Measurements from ENCODE around the gene NCAPG2. TPM values are rescaled to one million over a fixed set of nuclear protein-coding genes. Genes with fewer than 3 reads are reported as not detected.
"Not testable (repeated sequence)": the region's sequence is repeated elsewhere in the genome, so short reads cannot be mapped to it uniquely, and the experiment has no call there.

The NCAPG2 gene
- total and polyA plus RNA-seq, 7 experiments from 2014 or later = 1.3 to 88.7 (median 6.7) TPM

GRCh38 chr7:158697597-158697996 lies 7.0 kb downstream of the NCAPG2 start:
- H3K4me3 Mint-ChIP-seq; intact Hi-C loops (cut with micrococcal nuclease); H3K4me3 ChIP-seq (ENCODE audit: low read length); DNase-seq; H3K27ac ChIP-seq (ENCODE audit: low read depth, low read length); H3K4me1 ChIP-seq (ENCODE audit: control insufficient read depth in 2 of 2, insufficient read depth in 2 of 2, low read length in 2 of 2); H3K9me3 Mint-ChIP-seq; H3K36me3 ChIP-seq (ENCODE audit: control insufficient read depth in 2 of 3, insufficient read depth in 3 of 3, low read length in 3 of 3); ATAC-seq; H3K27me3 Mint-ChIP-seq; H3K27me3 ChIP-seq (ENCODE audit: control insufficient read depth in 2 of 2, insufficient read depth in 2 of 2, low read length in 2 of 2); H3K9me3 ChIP-seq (ENCODE audit: control insufficient read depth in 2 of 3, low read length in 3 of 3): not testable (repeated sequence)
- CTCF ChIA-PET = interaction anchor here (1.1 to 4.8 kb wide), 2 partner anchors 16 to 280 kb away, joined by 3 to 97 read pairs; no protein-coding TSS in a partner anchor
- H3K36me3 Mint-ChIP-seq = peaks cover 0 to 34% (median 0%) of the 10 kb centered on the region in 5 donors
- POLR2A ChIA-PET = interaction anchor here (1.2 kb wide), 1 partner anchor 279 kb away, joined by 4 read pairs; no protein-coding TSS in a partner anchor
- peak overlapping the region in 1 of 9 donors; percentile 63 for H3K27ac Mint-ChIP-seq
- peaks cover 5 to 70% (median 11%) of the 10 kb centered on the region in 7 donors for H3K4me1 Mint-ChIP-seq

- H3K27me3 ChIP-seq (ENCODE audit: control insufficient read depth in 2 of 2, insufficient read depth in 2 of 2, low read length in 2 of 2) = no peaks in the 10 kb centered on the region
- intact Hi-C loops (cut with micrococcal nuclease) = loop anchor here in 1 of 2 donors (1.0 kb wide), 2 partner anchors 8 to 281 kb away; partner anchors contain the start of gene NCAPG2
- no peak overlapping the region for H3K4me3 ChIP-seq (ENCODE audit: low read length)
- peak in 7 of 9 donors; percentile 27 to 69 (median 58) for DNase-seq
- peaks cover 5 to 57% (median 11%) of the 10 kb centered on the region in 7 donors for H3K4me1 Mint-ChIP-seq
- H3K9me3 Mint-ChIP-seq = peaks cover 0 to 2% (median 0%) of the 10 kb centered on the region in 11 donors
- peak overlapping the region in 6 of 10 donors; percentile 59 to 77 (median 66) for H3K4me3 Mint-ChIP-seq
- H3K36me3 Mint-ChIP-seq = peaks cover 0 to 30% (median 0%) of the 10 kb centered on the region in 5 donors
- no peaks in the 10 kb centered on the region for H3K9me3 ChIP-seq (ENCODE audit: control insufficient read depth in 2 of 3, low read length in 3 of 3)
- ATAC-seq = peak; percentile 97
- H3K27me3 Mint-ChIP-seq = no peaks in the 10 kb centered on the region
- ChIA-PET CTCF (interaction anchor here (0.5 to 4.8 kb wide), 6 partner anchors 9 to 302 kb away, joined by 3 to 97 read pairs (median 4); partner anchors contain the start of gene NCAPG2), POLR2A (interaction anchor here (1.4 to 2.3 kb wide), 2 partner anchors 279 to 281 kb away, joined by 4 to 12 read pairs; no protein-coding TSS in a partner anchor)
- H3K4me1 ChIP-seq (ENCODE audit: control insufficient read depth in 2 of 2, insufficient read depth in 2 of 2, low read length in 2 of 2) = peaks cover 0 to 5% of the 10 kb centered on the region in 2 donors
- no peak overlapping the region for H3K27ac ChIP-seq (ENCODE audit: low read depth, low read length)
- H3K27ac Mint-ChIP-seq = peak overlapping the region; percentile 41 to 87 (median 75)
- no peaks in the 10 kb centered on the region for H3K36me3 ChIP-seq (ENCODE audit: control insufficient read depth in 2 of 3, insufficient read depth in 3 of 3, low read length in 3 of 3)
Measured at GRCh38 chr7:158695726-158696452, 8.7 kb downstream of the NCAPG2 start.

- peak overlapping the region in 1 of 9 donors; percentile 75 for H3K27ac Mint-ChIP-seq
- no peaks in the 10 kb centered on the region for H3K27me3 ChIP-seq (ENCODE audit: control insufficient read depth in 2 of 2, insufficient read depth in 2 of 2, low read length in 2 of 2)
- peaks cover 0 to 30% (median 0%) of the 10 kb centered on the region in 5 donors for H3K36me3 Mint-ChIP-seq
- H3K4me1 Mint-ChIP-seq = peaks cover 5 to 50% (median 11%) of the 10 kb centered on the region in 7 donors
- peaks cover 0 to 5% of the 10 kb centered on the region in 2 donors for H3K4me1 ChIP-seq (ENCODE audit: control insufficient read depth in 2 of 2, insufficient read depth in 2 of 2, low read length in 2 of 2)
- ChIA-PET POLR2A (interaction anchor here (2.3 kb wide), 1 partner anchor 282 kb away, joined by 12 read pairs; no protein-coding TSS in a partner anchor), CTCF (interaction anchor here (0.5 to 4.8 kb wide), 2 partner anchors 282 to 302 kb away, joined by 4 to 97 read pairs; no protein-coding TSS in a partner anchor)
- no peak overlapping the region for H3K4me3 Mint-ChIP-seq
- DNase-seq (no peak), ATAC-seq (no peak)
- no peak overlapping the region for H3K27ac ChIP-seq (ENCODE audit: low read depth, low read length)
- no peak overlapping the region for H3K4me3 ChIP-seq (ENCODE audit: low read length)
- H3K9me3 Mint-ChIP-seq = peaks cover 0 to 2% (median 0%) of the 10 kb centered on the region in 11 donors
- H3K9me3 ChIP-seq (ENCODE audit: control insufficient read depth in 2 of 3, low read length in 3 of 3) = no peaks in the 10 kb centered on the region
- no peaks in the 10 kb centered on the region for H3K27me3 Mint-ChIP-seq
- intact Hi-C loops (cut with micrococcal nuclease) = no loop called here
- no peaks in the 10 kb centered on the region for H3K36me3 ChIP-seq (ENCODE audit: control insufficient read depth in 2 of 3, insufficient read depth in 3 of 3, low read length in 3 of 3)
Measured at GRCh38 chr7:158695056-158695455, 9.5 kb downstream of the NCAPG2 start.

DNA sequence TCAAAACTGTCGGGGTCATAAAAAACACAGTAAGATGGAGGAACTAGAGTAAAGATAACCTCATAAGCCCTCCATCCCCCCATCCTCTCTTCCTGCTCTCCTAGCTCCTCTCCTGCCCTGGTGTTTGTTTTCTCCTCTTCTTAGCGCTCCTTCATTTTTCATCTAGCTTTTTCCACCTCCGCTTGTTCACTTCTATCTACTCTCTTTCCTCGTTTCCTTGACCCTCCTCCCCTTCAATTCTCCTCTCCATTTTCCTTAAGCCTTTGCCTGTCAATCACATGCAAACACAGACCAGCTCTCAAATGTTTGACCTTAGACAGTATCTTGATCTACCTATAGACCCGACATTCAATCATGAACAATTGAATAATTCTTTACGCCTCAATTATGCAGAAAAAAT lies 10.0 kb downstream of the NCAPG2 start:
- H3K27ac ChIP-seq (ENCODE audit: low read depth, low read length) = no peak overlapping the region
- Mint-ChIP-seq H3K9me3 (peaks cover 0 to 2% (median 0%) of the 10 kb centered on the region in 11 donors), H3K4me3 (no peak overlapping the region), H3K4me1 (peaks cover 5 to 50% (median 11%) of the 10 kb centered on the region in 7 donors), H3K36me3 (peaks cover 0 to 30% (median 0%) of the 10 kb centered on the region in 5 donors), H3K27me3 (no peaks in the 10 kb centered on the region), H3K27ac (peak overlapping the region in 1 of 9 donors; percentile 19)
- peaks cover 0 to 5% of the 10 kb centered on the region in 2 donors for H3K4me1 ChIP-seq (ENCODE audit: control insufficient read depth in 2 of 2, insufficient read depth in 2 of 2, low read length in 2 of 2)
- ATAC-seq (no peak), DNase-seq (no peak)
- intact Hi-C loops (cut with micrococcal nuclease) = no loop called here
- POLR2A ChIA-PET = interaction anchor here (2.3 kb wide), 1 partner anchor 283 kb away, joined by 12 read pairs; no protein-coding TSS in a partner anchor
- H3K4me3 ChIP-seq (ENCODE audit: low read length) = no peak overlapping the region
- H3K27me3 ChIP-seq (ENCODE audit: control insufficient read depth in 2 of 2, insufficient read depth in 2 of 2, low read length in 2 of 2) = no peaks in the 10 kb centered on the region
- no peaks in the 10 kb centered on the region for H3K36me3 ChIP-seq (ENCODE audit: control insufficient read depth in 2 of 3, insufficient read depth in 3 of 3, low read length in 3 of 3)
- H3K9me3 ChIP-seq (ENCODE audit: control insufficient read depth in 2 of 3, low read length in 3 of 3) = no peaks in the 10 kb centered on the region
- CTCF ChIA-PET = interaction anchor here (4.8 kb wide), 1 partner anchor 283 kb away, joined by 97 read pairs; no protein-coding TSS in a partner anchor

DNA sequence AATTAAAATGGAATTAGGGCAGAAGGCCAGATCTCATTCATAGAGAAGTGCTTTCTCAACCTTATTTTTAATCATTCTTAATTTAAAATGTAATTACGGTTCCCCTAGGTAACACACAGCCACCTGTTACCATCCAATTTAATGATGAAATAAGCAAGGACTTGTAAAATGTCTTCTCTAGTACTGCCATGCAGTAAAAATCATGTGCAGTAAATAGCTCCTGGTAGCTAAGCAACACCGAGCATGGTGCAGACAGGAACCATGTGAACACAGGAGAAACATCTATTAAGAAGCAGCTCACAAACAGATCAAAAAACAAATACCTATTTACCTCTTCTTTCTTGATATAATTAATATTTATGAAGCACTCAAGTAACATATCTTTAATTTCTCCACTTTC lies 15.1 kb downstream of the NCAPG2 start:
- intact Hi-C loops (cut with micrococcal nuclease) = no loop called here
- Histone ChIP-seq H3K27me3 (ENCODE audit: control insufficient read depth in 2 of 2, insufficient read depth in 2 of 2, low read length in 2 of 2) (no peaks in the 10 kb centered on the region), H3K4me1 (ENCODE audit: control insufficient read depth in 2 of 2, insufficient read depth in 2 of 2, low read length in 2 of 2) (no peaks in the 10 kb centered on the region), H3K4me3 (ENCODE audit: low read length) (no peak overlapping the region), H3K9me3 (ENCODE audit: control insufficient read depth in 2 of 3, low read length in 3 of 3) (no peaks in the 10 kb centered on the region), H3K36me3 (ENCODE audit: control insufficient read depth in 2 of 3, insufficient read depth in 3 of 3, low read length in 3 of 3) (no peaks in the 10 kb centered on the region), H3K27ac (ENCODE audit: low read depth, low read length) (no peak overlapping the region)
- peaks cover 0 to 14% (median 0%) of the 10 kb centered on the region in 7 donors for H3K4me1 Mint-ChIP-seq
- H3K27me3 Mint-ChIP-seq = no peaks in the 10 kb centered on the region
- POLR2A ChIA-PET = no interaction called here
- H3K4me3 Mint-ChIP-seq = no peak overlapping the region
- H3K36me3 Mint-ChIP-seq = peaks cover 3 to 33% (median 11%) of the 10 kb centered on the region in 5 donors
- ATAC-seq (no peak), DNase-seq (no peak)
- H3K27ac Mint-ChIP-seq = no peak overlapping the region
- H3K9me3 Mint-ChIP-seq = peaks cover 0 to 2% (median 0%) of the 10 kb centered on the region in 11 donors
- CTCF ChIA-PET = interaction anchor here (4.5 kb wide), 1 partner anchor 287 kb away, joined by 27 read pairs; no protein-coding TSS in a partner anchor

DNA sequence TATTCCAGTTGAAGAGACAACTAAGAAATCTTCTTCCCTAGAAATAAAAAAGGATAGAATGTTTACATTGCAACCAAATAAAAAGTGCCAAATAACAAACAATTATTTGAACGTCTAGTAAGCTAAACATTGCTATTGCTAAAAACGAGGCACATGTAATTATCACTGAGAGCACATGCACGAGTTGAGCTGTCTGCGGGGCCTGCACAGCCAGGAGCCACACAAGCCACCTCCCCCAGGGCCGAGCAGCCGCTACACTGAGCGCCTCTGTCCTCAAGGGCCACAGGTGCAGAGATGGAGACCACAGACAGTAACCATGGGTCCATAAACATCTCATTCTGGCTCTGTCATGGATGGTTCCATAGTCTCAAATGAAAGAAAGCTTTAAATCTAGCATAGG lies 17.2 kb downstream of the NCAPG2 start:
- ATAC-seq = no peak

More for the DNA sequence above, 17.2 kb downstream of the NCAPG2 start:
- CTCF ChIA-PET = interaction anchor here (1.8 kb wide), 1 partner anchor 290 kb away, joined by 5 read pairs; no protein-coding TSS in a partner anchor
- H3K36me3 ChIP-seq (ENCODE audit: control insufficient read depth in 2 of 3, insufficient read depth in 3 of 3, low read length in 3 of 3) = no peaks in the 10 kb centered on the region
- no peak overlapping the region for H3K27ac ChIP-seq (ENCODE audit: low read depth, low read length)
- Mint-ChIP-seq H3K4me1 (peaks cover 0 to 5% (median 0%) of the 10 kb centered on the region in 7 donors), H3K36me3 (peaks cover 3 to 26% (median 18%) of the 10 kb centered on the region in 5 donors), H3K27ac (no peak overlapping the region), H3K27me3 (no peaks in the 10 kb centered on the region), H3K9me3 (peaks cover 0 to 2% (median 0%) of the 10 kb centered on the region in 11 donors), H3K4me3 (no peak overlapping the region)
- intact Hi-C loops (cut with micrococcal nuclease) = no loop called here
- no peaks in the 10 kb centered on the region for H3K27me3 ChIP-seq (ENCODE audit: control insufficient read depth in 2 of 2, insufficient read depth in 2 of 2, low read length in 2 of 2)
- DNase-seq = no peak
- POLR2A ChIA-PET = no interaction called here
- H3K4me1 ChIP-seq (ENCODE audit: control insufficient read depth in 2 of 2, insufficient read depth in 2 of 2, low read length in 2 of 2) = no peaks in the 10 kb centered on the region
- no peaks in the 10 kb centered on the region for H3K9me3 ChIP-seq (ENCODE audit: control insufficient read depth in 2 of 3, low read length in 3 of 3)
- H3K4me3 ChIP-seq (ENCODE audit: low read length) = no peak overlapping the region
